HG02970 (cell line): ENCODE results near the gene CD99.

Experiments used
- ATAC-seq: cut with Tn5 transposase; IDR thresholded peaks from one replicate; pipeline ENCODE4 v1.9.1; 2021; ENCODE audit warnings: mild to moderate bottlenecking, moderate library complexity, moderate number of reproducible peaks; ENCODE audit not compliant: unreplicated experiment, low FRiP score

The CD99 gene

GRCh38 chrX:2690856-2691542, at the start of gene CD99:
Gene CD99 (plus strand): TSS chrX:2691295. CDS start chrX:2691361, 66 bp downstream.
- ATAC-seq = peak; percentile 82

DNA sequence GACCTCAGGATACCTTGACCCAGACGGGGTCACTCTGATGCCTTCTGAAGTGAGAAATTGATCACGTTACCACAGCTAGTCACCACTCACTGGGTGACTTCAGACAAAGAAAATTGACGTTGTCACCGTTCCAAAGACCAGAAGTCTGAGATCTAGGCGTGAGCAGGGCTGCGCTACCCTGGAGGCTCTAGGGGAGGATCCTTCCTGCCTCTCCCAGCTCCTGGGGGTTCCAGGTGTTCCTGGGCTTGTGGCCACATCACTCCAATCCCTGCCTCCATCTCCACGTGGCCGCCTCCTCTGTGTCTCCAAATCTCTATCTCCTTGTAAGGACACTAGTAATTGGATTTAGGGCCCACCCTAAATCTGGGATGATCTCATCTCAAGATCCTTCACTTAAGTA, 48.9 kb upstream of the CD99 start:
- ATAC-seq = no peak

DNA sequence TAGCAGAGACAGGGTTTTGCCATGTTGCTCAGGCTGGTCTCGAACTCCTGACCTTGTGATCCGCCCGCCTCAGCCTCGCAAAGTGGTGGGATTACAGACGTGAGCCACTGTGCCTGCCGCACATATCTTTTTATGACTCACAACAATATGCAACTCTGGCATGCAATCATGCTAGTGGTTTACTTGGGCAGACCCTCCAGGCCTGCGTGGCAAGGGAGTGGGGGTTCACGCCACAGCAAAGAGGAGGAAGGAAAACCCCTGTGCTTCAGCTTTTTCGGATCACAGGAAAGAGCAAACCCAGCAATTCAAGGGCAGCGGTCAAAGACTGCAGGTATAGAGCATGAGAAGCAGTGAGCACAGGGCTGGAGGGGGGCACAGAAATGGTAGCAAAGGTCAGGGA, 48.3 kb upstream of the CD99 start:
- ATAC-seq = no peak

GRCh38 chrX:2643880-2644279, 47.2 kb upstream of the CD99 start:
- no peak for ATAC-seq

GRCh38 chrX:2645563-2645962, 45.5 kb upstream of the CD99 start:
- no peak for ATAC-seq

DNA sequence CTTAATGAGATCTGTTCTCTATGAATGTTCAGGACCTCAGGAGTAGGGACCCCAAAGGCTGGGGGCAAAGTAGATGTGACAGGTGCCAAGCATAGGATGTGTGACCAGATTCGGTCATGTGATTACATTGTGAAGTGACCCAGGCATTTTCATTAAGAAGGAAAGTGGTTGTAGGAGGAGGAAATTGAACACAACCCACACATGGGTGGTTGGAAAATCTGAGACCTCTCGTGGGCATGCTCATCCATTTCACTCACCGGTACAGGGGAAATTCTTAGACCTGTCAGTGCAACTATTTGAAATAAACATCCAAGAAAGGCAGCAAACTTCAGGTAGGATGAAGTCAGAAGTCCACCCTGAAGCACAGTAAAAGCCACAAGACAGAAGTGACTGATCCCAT, 43.5 kb upstream of the CD99 start:
- no peak for ATAC-seq

DNA sequence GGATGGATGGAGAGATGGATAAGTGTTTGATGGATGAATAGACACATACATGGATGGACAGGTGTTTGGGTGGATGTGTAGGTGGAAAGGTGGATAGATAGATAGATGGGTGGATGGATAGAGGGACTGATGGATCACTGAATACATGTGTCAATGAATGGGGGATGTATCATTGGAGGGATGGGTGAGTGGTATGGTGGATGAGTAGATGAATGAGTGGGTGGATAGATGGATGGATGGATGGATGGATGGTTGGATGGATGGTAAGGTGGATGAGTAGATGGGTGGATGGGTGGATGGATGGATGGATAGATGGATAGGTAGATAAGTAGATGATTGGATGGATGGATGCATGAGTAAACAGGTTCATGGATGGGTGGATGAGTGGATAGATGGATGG, 41.1 kb upstream of the CD99 start:
- ATAC-seq = no peak

- ATAC-seq = no peak
Measured at GRCh38 chrX:2650865-2651264, 40.2 kb upstream of the CD99 start.

DNA sequence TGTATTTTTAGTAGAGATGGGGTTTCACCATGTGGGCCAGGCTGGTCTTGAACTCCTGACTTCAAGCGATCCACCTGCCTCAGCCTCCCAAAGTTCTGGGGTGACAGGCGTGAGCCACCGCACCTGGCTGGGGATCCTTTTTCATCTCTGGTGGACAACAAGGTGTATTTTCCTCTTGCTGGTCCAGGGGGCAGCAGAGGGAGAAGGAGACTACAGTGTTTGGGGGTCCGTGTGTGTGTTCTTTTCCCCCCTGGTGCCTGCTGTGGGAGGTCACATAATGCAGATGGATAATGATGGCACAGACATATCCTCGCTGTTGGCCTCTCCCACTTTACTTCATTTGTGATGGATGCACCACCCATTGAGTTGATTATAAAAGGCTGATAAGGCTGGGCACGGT, 39.0 kb upstream of the CD99 start:
- no peak for ATAC-seq

GRCh38 chrX:2654436-2655340, 36.4 kb upstream of the CD99 start:
- no peak for ATAC-seq

- ATAC-seq = no peak
Measured at GRCh38 chrX:2656257-2656836, 34.7 kb upstream of the CD99 start.

- no peak for ATAC-seq
Measured at GRCh38 chrX:2657532-2658113, 33.5 kb upstream of the CD99 start.

- no peak for ATAC-seq
Measured at GRCh38 chrX:2658585-2659292, 32.4 kb upstream of the CD99 start.

DNA sequence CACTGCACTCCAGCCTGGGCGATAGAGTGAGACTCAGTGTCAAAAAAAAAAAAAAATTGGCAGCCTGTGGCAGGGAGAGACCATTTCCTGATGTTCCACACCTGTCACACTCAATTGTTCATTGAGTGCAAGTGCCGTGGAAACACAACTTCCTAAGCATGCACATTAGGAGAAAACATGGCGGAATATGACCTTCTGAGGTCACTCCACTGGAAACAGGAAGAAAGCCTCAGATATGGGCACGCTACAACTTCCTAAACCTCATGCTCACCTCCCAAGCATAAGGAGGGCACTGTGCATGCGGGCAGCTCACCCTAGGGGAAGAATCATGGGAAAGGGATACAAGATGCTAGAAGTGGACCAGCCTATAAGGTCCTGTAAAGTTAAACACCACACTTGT, 28.5 kb upstream of the CD99 start:
- no peak for ATAC-seq

- ATAC-seq = no peak
Measured at GRCh38 chrX:2664502-2664901, 26.6 kb upstream of the CD99 start.

DNA sequence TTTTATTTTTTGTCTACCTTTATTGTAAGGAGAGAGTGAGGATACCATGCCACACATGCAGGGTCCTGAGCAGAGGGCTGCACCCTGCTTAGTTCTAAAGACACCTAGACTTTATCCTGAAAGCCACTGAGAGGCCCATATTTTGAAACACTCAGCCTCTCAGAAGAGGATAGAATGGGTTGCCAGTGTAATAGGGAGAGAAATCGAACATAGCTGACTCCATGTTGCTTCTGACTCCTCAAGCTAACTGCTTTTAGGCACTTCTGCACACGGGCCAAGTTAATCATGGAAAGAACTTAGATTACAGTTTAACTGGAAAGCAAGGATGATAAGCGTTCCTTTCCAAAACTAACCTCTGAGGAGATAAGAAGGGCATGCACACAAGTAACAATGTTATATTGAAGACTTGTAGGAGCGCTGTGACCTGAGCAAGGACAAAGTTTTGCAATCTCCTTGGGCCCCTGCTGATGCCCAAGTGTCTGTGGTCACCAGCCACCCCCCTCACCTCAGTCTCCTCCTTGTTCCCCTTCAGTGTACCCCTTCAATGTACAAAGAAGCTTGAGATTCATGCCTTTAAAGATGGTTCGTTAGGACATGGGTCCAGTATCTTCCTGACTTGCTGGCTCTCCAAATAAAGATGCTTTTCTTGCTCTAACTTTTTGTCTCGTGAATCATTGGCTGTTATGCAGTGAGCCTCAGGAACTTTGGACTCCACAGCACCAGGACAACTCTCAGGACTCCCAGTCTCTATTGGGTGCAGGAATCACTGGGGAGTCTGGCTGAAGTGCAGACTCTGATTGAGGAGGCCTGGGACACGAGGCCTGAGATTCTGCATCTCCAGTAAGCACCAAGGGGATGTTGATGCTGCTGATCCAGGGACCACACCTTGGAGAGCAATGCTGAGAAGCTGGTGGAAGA, 25.4 kb upstream of the CD99 start:
- ATAC-seq = no peak

DNA sequence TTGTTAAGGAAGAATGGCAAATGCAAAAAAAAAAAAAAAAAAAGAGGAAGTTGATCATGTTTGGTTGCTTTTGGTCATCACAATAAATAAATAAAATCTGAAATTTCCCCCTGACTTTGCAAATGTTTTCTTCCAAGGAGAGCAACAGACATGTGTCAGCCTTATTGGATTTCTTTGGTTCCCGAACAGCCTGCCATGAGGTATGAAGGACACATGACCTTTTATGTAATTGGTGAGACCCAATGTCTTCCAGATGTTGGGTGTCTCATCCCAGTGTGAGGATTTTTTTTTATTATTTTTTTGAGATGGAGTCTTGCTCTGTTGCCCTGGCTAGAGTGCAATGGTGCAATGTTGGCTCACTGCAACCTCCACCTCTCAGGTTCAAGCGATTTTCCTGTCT, 24.6 kb upstream of the CD99 start:
- ATAC-seq = no peak

- no peak for ATAC-seq
Measured at GRCh38 chrX:2670978-2671377, 20.1 kb upstream of the CD99 start.

GRCh38 chrX:2672084-2672483, 19.0 kb upstream of the CD99 start:
- ATAC-seq = no peak
